HG02610 (cell line): ENCODE results near the gene AKT1S1.

ENCODE experiments used
- ATAC-seq: cut with Tn5 transposase; IDR thresholded peaks from one replicate; pipeline ENCODE4 v1.9.1; 2021; ENCODE audit warnings: mild to moderate bottlenecking, moderate library complexity; ENCODE audit not compliant: unreplicated experiment

Gene AKT1S1

DNA sequence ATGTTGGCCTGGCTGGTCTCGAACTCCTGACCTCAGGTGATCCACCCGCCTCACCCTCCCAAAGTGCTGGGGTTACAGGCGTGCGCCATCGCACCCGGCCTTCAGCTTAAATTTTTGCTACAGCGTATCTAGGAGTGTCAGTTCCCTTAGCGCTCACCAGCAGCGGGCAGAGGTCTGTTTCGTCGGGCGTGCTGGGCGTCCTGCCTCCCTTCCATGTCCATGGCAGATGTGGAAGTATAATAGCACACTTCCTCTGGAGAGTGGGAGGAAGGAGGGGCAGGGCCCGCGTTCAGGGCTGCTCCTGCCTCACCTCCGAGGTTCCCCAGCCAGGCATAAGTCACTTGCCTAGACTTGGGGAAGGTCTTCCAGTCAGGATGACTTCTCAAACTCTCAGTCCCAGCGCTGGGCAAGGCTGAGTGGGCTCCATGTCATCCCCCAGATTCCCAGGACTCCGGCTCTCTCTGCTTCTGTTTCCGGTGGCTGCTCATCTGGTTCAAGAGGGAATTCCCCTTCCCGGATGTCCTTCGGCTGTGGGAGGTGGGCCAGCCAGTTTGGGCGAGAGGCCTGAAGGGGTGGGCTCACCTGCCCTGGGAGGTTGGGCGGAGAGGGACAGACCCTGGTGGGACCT is 10.0 kb upstream of the AKT1S1 start:
- no peak for ATAC-seq

- no peak for ATAC-seq
Measured at GRCh38 chr19:49884760-49885159, 7.6 kb upstream of the AKT1S1 start.

DNA sequence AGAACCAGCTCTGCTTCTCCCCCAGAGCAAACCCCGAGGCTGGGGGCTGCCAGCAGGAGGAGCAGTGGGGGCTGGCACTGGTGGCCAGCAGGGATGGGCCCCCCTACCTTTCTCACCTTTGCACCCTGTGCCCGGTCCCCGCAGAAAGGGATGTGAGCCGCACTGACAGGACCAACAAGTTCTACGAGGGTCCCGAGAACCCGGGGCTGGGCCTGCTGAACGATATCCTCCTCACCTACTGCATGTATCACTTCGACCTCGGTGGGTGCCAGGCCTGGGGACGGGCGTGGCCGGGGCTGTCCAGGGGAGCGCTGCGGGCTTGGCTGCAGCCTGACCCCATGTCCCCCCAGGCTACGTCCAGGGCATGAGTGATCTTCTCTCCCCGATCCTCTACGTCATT is 7.0 kb upstream of the AKT1S1 start:
- no peak for ATAC-seq

DNA sequence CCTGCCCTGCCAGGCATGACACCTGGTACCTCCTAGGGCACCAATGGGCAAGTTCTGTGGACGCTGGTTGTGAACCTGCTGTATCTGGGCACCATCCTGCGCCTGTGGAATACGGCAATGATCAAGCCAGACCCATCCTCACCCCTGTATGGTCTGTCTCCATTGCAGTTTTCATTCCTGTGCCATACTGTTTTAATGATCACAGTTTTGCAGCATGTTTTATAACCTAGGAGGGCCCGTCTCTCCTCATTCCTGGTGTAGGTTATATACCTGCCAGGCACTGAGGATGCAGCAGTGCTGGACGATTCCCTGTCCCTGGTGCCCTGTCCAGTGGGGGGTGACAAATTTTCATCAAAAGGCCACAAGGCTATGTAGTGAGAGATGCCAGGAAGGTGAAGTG is 5.9 kb upstream of the AKT1S1 start:
- no peak for ATAC-seq

GRCh38 chr19:49882643-49883042 is 5.5 kb upstream of the AKT1S1 start:
- ATAC-seq = no peak

- no peak for ATAC-seq
Measured at GRCh38 chr19:49881672-49882394, 4.7 kb upstream of the AKT1S1 start.

- ATAC-seq = no peak
Measured at GRCh38 chr19:49881186-49881585, 4.0 kb upstream of the AKT1S1 start.

DNA sequence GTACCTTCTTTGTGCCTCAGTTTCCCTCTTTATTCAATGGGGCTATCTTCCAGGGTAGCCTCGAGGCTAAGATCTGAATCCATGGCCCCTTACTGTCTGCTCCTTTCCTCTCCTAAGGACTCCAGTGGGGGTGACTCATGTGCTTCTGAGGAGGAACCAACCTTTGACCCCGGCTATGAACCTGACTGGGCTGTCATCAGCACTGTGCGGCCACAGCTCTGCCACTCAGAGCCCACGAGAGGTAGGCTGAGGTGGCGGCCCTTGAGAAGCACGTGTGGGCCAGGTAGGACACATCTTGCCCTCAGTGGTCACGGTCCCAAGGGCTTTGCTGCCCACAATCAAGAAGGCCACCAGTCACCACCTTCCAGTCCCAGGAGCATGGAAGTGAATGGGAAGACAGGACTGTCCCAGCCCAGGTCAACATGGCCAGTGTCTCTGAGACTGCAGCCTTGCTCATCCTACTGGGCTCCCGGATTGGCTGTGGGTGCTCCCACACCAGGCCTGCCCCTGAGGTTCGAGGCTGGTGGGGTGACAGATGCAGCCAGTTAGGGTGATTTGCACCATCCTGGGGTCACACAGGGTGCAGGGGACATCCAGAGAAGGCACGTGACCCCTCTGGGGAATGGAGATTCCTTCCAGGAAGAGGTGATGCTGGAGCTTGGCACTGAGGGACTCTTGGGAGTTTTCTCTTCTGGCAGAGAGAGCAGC is 3.2 kb upstream of the AKT1S1 start:
- no peak for ATAC-seq

GRCh38 chr19:49879243-49879963 is 2.2 kb upstream of the AKT1S1 start:
- no peak for ATAC-seq

DNA sequence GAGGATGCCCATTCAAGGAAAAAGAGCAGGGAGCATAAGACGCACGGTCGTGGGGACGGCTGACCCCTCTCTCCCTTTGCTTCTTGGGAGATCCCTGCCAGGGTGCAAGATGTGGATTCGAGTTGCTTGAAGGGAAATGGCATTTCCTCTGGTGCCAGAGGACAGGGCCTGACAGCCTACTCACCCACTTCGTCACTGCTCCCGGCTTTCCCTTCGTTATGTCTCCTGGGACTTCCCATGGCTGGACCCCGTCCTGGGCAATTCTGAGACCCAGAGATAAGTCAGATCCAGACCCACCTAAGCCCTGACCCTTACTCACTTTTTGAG is 1.6 kb upstream of the AKT1S1 start:
- no peak for ATAC-seq

- ATAC-seq = peak; percentile 50
Measured at GRCh38 chr19:49877879-49878743, 956 bp upstream of the AKT1S1 start.

GRCh38 chr19:49876422-49877019 is 634 bp downstream of the AKT1S1 start:
- ATAC-seq = peak; percentile 42

- no peak for ATAC-seq
Measured at GRCh38 chr19:49875857-49876421, 1.2 kb downstream of the AKT1S1 start.

- no peak for ATAC-seq
Measured at GRCh38 chr19:49875177-49875576, 2.0 kb downstream of the AKT1S1 start.

- no peak for ATAC-seq
Measured at GRCh38 chr19:49874503-49875157, 2.5 kb downstream of the AKT1S1 start.

- no peak for ATAC-seq
Measured at GRCh38 chr19:49873834-49874233, 3.3 kb downstream of the AKT1S1 start.

DNA sequence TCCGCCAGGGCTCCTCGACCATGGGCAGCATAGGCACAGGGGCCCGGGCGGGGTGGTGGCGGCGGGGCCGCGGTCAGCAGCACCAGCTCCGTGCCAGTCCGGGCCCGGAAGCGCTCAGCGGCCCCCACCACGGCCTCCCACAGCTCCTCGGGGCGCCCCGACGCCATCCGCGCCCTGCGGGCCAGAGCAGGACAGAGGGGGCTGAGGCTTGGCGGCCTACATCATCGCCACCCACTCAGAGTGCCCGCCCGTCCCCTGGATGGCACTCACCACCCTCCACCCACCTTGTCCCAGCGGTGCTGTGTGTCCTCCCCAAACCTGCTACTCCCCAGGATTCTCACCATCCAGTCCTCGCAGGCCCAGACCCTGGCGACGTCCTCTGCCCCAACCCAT is 4.0 kb downstream of the AKT1S1 start:
- ATAC-seq = no peak

- ATAC-seq = no peak
Measured at GRCh38 chr19:49872245-49873128, 4.7 kb downstream of the AKT1S1 start.
